Stimulated activated CD8-positive, alpha-beta memory T cell treated with anti-CD3 and anti-CD28 coated beads, Interleukin-15, amount 100 ng/mL, for 1 hour (primary cell): ENCODE measurements around the gene PNKD.

ENCODE experiments used
- DNase-seq: peaks from one replicate; pipeline ENCODE4 v3.0.0-alpha.2; 2020; ENCODE audit warnings: low read depth

Gene PNKD

DNA sequence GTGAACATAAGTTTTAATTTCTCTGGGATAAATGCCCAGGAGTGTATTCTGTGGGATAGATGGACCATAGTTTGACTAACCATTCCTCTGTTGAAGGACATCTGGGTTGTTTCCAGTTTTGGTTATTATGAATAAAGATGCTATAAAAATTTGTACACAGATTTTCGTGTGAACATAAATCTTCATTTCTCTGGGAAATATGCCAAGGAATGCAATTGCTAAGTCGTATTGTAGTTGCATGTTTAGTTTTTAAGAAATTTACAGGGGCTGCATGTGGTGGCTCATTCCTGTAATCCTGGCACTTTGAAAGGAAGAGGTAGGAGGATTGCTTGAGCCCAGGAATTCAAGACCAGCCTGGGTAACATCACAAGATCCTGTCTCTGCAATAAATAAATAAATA is 104.9 kb downstream of the PNKD start:
- DNase-seq, result no peak

DNA sequence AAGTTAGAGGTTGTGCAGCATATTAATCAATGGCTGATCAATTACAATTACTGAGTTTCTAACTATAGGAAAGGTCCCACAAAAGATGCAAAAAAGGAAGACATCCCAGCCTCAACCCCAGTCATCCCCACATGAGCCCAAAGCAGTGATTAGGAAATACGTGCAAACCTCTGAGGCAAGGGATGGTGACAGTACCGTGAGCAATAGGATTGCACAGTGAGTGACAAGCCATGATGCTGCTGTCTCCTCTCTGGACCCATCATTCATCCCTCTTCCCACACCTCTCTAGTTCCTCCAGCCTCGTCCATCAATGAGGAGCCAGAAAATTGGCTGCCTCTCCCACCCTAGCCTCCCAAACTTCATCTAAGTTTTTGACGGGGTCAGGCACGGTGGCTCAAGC is 107.7 kb downstream of the PNKD start:
- no peak for DNase-seq

DNA sequence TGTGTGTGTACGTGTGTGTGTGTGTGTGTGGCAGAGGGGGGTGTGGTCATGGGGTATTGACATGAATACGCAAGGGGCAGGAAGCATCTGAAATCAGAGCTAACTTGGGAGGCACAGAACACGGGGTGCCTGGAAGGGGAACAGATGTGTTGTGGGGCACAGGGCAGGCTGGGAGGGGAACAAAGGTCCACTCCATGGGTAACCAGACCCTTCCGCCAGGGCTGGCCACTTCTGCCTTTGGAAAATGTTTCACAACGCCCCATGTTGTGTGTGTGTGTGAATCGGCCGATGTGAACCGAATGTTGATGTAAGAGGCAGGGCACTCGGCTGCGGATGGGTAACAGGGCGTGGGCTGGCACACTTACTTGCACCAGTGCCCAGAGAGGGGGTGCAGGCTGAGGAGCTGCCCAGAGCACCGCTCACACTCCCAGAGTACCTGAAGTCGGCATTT is 111.6 kb downstream of the PNKD start, which contains the start of gene SLC11A1:
Gene SLC11A1 (plus strand): TSS at position 358 of the 451 bp plus-strand sequence. CDS start 96 bp downstream, outside the sequence.
- no peak for DNase-seq

DNA sequence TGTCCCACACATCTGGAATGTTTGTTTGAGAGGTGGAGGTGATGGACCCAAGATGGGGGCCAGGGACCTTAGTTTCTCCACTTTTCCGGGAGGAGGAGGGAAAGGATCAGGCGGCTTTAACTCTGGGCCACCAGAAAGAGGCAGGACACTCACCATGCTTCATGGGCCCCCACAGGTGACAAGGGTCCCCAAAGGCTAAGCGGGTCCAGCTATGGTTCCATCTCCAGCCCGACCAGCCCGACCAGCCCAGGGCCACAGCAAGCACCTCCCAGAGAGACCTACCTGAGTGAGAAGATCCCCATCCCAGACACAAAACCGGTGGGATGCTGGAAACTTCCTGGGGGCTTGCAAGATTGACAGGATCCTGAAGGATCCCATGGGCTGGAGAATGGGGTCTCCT is 112.5 kb downstream of the PNKD start:
- no peak for DNase-seq

DNA sequence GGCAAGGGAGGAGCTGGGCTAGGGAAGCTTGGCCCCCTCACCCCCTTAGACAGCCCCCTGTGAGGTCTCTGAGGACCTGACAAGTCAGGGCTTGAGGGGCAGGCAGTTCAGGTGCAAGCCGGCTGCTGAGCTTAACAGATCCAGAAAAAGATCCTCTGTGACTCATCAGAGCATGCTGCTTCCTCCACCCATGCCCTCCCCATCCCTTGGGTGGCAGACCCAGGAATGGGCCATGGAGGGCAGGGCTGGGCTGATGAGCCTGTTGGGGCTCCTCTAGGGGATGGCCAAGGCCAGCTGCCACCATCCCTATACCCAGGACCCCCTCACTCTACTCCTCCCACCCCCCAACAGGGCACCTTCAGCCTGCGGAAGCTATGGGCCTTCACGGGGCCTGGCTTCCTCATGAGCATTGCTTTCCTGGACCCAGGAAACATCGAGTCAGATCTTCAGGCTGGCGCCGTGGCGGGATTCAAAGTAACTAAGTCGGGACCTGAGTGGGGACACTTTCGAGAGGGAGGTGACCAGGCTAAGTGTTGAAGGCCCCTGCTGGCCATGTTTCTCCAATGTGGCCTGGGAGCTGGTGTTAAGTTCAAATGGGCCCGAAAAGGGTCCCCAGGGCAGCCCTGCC is 113.7 kb downstream of the PNKD start:
- no peak for DNase-seq

DNA sequence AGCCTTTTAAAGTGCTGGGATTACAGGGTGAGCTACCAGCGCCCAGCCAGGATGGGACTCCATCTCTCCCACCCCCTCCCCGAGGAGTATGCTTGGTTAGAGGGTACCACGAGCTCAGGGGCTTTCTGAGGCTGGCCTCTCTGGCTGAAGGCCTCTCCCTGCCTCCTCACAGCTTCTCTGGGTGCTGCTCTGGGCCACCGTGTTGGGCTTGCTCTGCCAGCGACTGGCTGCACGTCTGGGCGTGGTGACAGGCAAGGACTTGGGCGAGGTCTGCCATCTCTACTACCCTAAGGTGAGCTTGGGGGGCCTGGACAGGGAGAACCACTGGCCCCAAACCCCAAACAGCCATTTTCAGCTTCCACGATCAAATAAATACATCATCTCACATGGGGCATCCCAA is 114.7 kb downstream of the PNKD start:
- DNase-seq, result no peak

DNA sequence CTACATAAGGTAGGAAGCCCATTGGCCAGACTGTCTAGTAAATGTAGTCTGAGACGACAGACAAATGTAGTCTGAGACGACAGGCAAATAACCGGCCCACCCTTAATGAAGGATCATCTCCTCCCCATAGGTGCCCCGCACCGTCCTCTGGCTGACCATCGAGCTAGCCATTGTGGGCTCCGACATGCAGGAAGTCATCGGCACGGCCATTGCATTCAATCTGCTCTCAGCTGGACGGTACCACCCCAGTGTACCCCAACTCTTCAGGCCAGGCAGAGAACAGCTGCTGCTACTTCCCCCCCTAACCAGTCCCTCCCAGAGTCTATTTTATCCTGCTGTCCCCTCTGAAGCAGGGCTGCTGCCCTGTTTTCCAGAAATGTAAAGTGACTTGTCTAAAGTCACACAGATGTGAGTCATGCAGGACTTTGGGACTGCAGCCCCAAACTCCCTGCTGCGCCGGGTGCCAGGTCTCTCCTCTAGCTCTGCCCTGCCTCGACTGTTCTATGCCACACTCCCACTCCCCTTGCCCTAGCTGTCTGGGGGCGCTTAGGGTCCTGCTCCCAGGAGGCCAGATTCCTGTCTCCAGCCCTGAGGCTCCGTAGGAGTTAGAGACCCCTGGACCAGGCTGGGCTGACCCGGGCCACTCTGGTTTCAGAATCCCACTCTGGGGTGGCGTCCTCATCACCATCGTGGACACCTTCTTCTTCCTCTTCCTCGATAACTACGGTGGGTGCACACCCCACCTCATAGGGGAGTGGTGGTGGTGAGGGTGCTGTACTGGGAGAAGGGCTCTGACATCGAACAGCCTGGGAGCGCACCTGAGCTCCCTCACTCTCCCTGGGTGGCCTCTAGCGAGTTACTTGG is 116.4 kb downstream of the PNKD start:
- DNase-seq, result no peak

DNA sequence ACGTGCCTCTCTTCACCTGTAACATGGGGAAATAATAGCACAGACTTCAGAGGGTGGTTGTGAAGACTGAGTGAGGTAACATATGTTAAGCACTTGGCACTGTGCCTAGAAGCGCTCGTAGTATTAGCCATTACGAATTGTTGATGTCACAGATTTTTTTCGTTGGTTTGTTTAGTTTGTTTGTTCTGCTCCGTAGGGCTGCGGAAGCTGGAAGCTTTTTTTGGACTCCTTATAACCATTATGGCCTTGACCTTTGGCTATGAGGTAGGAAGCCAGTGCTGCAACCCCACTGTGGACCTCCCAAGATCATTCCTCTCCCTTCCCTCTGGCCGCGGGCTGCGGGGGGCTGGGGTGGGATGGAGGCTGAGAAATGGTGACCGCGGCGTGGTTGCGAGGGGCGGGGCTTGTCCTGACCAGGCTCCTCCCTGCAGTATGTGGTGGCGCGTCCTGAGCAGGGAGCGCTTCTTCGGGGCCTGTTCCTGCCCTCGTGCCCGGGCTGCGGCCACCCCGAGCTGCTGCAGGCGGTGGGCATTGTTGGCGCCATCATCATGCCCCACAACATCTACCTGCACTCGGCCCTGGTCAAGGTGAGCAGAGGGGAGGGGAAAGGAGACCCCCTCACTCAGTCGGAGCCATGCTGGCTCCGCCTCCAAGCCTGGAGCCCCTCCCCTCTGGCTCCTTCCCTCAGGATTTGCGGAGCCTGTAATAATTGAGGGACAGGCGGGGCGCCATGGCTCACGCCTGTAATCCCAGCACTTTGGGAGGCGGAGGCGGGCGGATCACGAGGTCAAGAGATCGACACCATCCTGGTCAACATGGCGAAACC is 117.3 kb downstream of the PNKD start:
- no peak for DNase-seq

DNA sequence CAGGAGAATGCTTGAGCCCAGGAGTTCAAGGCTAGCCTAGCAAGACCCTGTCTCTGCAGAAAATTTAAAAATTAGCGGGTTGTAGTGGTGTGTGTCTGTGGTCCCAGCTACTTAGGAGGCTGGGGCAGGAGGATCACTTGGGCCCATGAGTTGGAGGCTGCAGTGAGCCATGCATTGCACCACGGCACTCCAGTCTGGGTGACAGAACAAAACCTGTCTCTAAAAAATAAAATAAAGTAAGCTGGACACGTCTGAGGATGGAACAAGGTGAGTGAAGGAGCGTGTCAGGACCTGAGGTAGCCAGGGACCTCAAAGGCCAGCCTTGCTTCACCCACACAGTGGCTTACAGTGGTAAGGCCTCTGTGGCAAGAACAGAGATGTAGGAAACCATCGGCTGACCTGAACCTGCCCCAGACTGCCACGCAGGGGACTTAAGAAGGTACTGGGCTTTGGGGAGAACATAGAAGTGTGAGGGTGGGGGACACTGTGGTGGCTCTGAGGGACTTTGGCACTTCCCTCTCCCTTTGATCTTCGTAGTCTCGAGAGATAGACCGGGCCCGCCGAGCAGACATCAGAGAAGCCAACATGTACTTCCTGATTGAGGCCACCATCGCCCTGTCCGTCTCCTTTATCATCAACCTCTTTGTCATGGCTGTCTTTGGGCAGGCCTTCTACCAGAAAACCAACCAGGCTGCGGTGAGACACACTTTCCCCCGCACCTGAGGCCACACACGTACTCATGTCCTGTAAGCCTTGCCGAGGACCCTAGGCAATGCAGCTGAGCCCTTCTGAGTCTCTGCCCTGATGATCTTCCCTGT is 119.2 kb downstream of the PNKD start:
- no peak for DNase-seq

DNA sequence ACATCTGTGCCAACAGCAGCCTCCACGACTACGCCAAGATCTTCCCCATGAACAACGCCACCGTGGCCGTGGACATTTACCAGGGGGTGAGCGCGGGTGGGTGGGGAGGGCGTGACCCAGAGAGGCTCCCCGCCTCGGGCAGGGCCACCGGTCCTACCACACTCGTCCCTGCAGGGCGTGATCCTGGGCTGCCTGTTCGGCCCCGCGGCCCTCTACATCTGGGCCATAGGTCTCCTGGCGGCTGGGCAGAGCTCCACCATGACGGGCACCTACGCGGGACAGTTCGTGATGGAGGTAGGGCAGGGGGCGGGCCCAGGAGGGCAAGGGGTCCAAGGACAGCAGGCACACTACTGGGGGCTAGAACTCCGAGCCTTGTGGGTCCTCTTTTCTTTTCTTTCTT is 120.9 kb downstream of the PNKD start:
- DNase-seq, result no peak

DNA sequence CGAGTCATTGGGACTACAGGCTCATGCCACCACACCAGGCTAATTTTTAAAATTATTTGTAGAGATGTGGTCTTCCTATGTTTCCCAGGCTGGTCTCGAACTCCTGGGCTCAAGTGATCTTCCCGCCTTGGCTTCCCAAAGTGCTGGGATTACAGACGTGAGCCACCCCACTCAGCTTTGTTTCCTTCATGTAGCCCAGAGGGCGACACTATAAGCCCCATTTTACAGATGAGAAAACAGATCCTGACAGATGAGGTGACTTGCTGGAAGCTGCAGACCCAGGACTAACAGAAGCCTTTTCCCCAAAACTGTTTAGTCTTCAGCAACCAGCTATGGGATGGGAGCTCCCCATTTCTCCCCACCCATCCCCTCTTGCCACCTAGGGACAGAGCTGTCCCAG is 122.1 kb downstream of the PNKD start:
- DNase-seq, result no peak

DNA sequence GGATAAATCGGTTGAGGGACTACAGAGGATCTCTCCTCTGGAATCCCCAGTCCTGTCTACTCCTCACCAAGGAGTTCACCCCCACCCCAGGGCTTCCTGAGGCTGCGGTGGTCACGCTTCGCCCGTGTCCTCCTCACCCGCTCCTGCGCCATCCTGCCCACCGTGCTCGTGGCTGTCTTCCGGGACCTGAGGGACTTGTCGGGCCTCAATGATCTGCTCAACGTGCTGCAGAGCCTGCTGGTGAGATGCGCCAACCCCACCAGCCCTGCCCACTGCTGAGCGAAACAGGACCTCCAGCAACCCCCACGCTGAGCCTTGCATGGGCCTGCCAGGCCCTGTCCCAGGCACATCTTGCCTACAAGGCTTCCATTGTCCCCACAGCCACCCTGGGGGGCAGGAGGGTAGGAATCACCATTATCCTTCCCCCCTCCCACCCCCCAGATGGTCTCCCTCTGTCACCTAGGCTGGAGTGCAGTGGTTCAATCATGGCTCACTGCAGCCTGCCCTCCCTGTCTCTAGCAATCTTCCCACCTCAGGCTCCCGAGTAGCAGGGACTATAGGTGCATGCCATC is 122.7 kb downstream of the PNKD start:
- DNase-seq, result no peak

DNA sequence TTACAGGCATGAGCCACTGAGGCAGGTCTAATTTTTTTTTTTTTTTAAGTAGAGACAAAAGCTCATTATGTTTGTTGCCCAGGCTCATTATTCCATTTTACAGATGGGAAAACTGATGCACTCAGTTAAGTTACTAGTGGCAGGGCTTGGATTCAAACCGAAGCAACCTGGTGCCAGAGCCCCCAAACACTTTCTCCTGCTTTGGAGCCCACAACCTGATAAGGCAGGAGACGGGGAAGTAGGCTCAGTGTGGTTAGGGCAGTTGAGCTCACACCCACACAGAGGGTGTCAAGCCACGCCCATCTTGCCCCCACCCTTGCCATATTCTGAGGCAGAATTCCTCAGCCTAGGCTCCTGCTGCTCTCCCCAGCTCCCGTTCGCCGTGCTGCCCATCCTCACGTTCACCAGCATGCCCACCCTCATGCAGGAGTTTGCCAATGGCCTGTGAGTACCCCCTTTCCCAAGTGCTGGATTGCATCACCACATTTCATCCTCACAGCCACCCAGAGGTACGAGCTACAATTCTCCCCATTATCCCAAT is 123.5 kb downstream of the PNKD start:
- DNase-seq, result no peak

DNA sequence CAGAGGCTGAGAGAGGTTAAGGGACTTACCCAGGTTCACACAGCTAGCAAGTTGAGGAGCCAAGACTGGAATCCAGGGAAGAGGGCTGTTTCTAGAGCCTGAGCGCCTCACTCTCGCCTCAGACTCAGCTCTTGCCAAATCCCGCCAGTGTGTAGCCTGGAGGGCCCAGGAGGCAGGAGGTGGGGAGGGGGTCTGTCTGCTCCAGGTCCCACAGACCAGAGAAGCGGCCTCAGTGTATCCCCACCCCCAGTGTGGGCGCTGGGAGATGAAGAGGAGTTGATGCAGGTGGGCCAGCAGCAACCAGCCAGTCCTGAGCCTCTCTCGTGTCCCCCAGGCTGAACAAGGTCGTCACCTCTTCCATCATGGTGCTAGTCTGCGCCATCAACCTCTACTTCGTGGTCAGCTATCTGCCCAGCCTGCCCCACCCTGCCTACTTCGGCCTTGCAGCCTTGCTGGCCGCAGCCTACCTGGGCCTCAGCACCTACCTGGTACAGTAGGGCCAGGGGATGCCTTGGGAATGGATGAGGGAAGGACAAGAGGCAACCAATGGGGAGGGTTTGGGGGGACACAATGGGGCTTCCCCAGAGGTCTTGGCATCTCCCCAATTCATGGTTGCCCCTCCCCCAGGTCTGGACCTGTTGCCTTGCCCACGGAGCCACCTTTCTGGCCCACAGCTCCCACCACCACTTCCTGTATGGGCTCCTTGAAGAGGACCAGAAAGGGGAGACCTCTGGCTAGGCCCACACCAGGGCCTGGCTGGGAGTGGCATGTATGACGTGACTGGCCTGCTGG is 124.2 kb downstream of the PNKD start:
- no peak for DNase-seq

DNA sequence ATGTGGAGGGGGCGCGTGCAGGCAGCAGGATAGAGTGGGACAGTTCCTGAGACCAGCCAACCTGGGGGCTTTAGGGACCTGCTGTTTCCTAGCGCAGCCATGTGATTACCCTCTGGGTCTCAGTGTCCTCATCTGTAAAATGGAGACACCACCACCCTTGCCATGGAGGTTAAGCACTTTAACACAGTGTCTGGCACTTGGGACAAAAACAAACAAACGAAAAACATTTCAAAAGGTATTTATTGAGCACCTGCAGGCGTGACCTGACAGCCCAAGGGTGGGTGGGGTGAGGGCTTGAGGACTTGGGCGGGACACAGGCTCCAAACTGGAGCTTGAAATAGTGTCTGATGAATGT is 124.7 kb downstream of the PNKD start:
- DNase-seq, result no peak

DNA sequence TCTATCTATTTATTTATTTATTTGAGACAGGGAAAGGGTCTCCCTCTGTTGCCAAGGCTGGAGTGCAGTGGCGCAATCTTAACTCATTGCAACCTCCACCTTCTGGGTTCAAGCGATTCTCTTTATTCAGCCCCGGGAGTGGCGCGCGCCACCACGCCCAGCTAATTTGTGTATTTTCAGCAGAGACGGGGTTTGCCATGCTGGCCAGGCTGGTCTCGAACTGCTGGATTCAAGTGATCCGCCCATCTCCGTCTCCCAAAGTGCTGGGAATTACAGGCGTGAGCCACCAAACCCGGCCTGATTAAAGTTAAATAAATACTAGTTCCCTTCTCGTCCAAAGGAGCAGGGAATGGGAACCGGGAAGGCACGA is 125.1 kb downstream of the PNKD start:
- DNase-seq, result no peak

DNA sequence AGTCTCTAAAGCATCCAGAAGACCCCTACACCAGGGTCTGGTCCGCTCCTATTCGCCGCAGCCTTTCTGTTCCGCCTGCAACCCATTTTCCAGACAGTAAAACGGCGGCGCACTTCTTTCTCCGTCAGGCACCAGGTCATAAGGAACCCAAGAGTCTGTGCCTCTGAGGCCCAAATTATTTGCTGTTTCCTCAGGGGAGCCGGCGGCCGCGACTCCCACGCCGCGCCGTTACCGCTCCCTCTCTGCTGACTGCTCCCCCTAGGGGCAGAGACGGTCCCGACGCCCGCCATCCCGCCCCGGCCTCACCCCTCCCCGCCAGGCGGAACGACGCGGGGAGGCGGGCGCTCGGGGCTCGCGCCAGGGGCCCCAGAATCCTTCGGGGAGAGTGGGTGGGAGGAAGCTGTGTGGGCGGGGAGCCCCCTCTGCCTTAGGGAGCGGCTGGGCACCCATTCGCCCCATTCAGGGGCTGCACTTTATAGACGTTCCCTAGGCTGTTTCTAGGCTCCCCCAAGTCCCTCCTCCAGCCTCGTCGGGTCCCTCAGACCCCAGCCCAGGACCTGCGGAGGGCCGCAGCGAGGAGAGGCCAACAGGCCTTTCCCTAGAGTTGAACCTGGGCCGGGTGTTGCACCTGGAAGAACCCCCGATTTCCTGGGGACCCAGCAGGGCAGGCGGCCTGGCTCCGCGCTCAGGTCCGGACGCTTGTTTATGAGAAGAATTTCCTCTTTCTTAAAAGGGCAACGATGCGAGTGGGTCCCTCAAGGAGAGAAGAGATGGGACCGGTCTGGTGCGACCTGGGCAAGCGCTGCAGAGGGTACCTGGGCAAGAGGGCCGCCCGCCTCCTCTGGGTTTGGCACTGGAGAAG is 125.7 kb downstream of the PNKD start:
- DNase-seq, result peak; percentile 86
